Dendritic cell treated with granulocyte-macrophage colony-stimulating factor and Interleukin-4, amounts not matched to agents 40 ng/mL and 50 ng/mL, for 4 days (primary cell): ENCODE results near the gene LIPC.

Source experiments
- H3K27ac Mint-ChIP-seq: one replicate; pipeline ENCODE4 v1.8.0; 2022; ENCODE audit warnings: mild to moderate bottlenecking, mixed read lengths
- H3K27me3 Mint-ChIP-seq: one replicate; pipeline ENCODE4 v1.8.0; 2022; ENCODE audit warnings: mild to moderate bottlenecking, mixed read lengths
- H3K36me3 Mint-ChIP-seq: one replicate; pipeline ENCODE4 v1.8.0; 2022; ENCODE audit warnings: low read depth, mixed read lengths
- H3K4me1 Mint-ChIP-seq: one replicate; pipeline ENCODE4 v1.8.0; 2022; ENCODE audit warnings: low read depth, mixed read lengths
- H3K4me3 Mint-ChIP-seq: one replicate; pipeline ENCODE4 v1.8.0; 2022; ENCODE audit warnings: mild to moderate bottlenecking, moderate library complexity, mixed read lengths
- H3K9me3 Mint-ChIP-seq: one replicate; pipeline ENCODE4 v1.8.0; 2022; ENCODE audit warnings: mixed read lengths
- intact Hi-C: fragments of 100-400 bp; cut with micrococcal nuclease; formaldehyde crosslinking; loops from one replicate; pipeline ENCODE4 v1.15.0; 2022

Gene LIPC

GRCh38 chr15:58433597-58434333 lies 2.0 kb downstream of the LIPC start:
- H3K4me1 Mint-ChIP-seq = peaks cover 27% of the 10 kb centered on the region
- H3K36me3 Mint-ChIP-seq = no peaks in the 10 kb centered on the region
- H3K27ac Mint-ChIP-seq = peak overlapping the region; percentile 25
- no peaks in the 10 kb centered on the region for H3K27me3 Mint-ChIP-seq
- no peak overlapping the region for H3K4me3 Mint-ChIP-seq
- no peaks in the 10 kb centered on the region for H3K9me3 Mint-ChIP-seq
- intact Hi-C loops = no loop called here

- H3K9me3 Mint-ChIP-seq = no peaks in the 10 kb centered on the region
- H3K27ac Mint-ChIP-seq = no peak overlapping the region
- H3K4me1 Mint-ChIP-seq = peaks cover 24% of the 10 kb centered on the region
- no peak overlapping the region for H3K4me3 Mint-ChIP-seq
- no peaks in the 10 kb centered on the region for H3K27me3 Mint-ChIP-seq
- intact Hi-C loops = no loop called here
- H3K36me3 Mint-ChIP-seq = no peaks in the 10 kb centered on the region
Measured at GRCh38 chr15:58434334-58434875, 2.6 kb downstream of the LIPC start.

GRCh38 chr15:58436552-58436951 lies 4.8 kb downstream of the LIPC start:
- H3K4me1 Mint-ChIP-seq = peaks cover 30% of the 10 kb centered on the region
- H3K4me3 Mint-ChIP-seq = no peak overlapping the region
- H3K36me3 Mint-ChIP-seq = no peaks in the 10 kb centered on the region
- intact Hi-C loops = no loop called here
- H3K27me3 Mint-ChIP-seq = no peaks in the 10 kb centered on the region
- no peaks in the 10 kb centered on the region for H3K9me3 Mint-ChIP-seq
- H3K27ac Mint-ChIP-seq = no peak overlapping the region

- H3K4me3 Mint-ChIP-seq = no peak overlapping the region
- peaks cover 37% of the 10 kb centered on the region for H3K4me1 Mint-ChIP-seq
- H3K27me3 Mint-ChIP-seq = no peaks in the 10 kb centered on the region
Measured at GRCh38 chr15:58437531-58438105, 5.8 kb downstream of the LIPC start.

GRCh38 chr15:58438111-58438510 lies 6.3 kb downstream of the LIPC start:
- Mint-ChIP-seq H3K27ac (no peak overlapping the region), H3K4me3 (no peak overlapping the region), H3K36me3 (no peaks in the 10 kb centered on the region), H3K27me3 (no peaks in the 10 kb centered on the region), H3K9me3 (no peaks in the 10 kb centered on the region), H3K4me1 (peaks cover 37% of the 10 kb centered on the region)
- intact Hi-C loops = no loop called here

More at GRCh38 chr15:58437531-58438105, 5.8 kb downstream of the LIPC start:
- Mint-ChIP-seq H3K27ac (no peak overlapping the region), H3K36me3 (no peaks in the 10 kb centered on the region), H3K9me3 (no peaks in the 10 kb centered on the region)
- intact Hi-C loops = no loop called here

GRCh38 chr15:58438956-58439355 lies 7.2 kb downstream of the LIPC start:
- intact Hi-C loops = no loop called here
- Mint-ChIP-seq H3K27me3 (peaks cover 2% of the 10 kb centered on the region), H3K27ac (no peak overlapping the region)

GRCh38 chr15:58440158-58440910 lies 8.5 kb downstream of the LIPC start:
- H3K27me3 Mint-ChIP-seq = peaks cover 2% of the 10 kb centered on the region
- intact Hi-C loops = no loop called here
- no peaks in the 10 kb centered on the region for H3K36me3 Mint-ChIP-seq
- H3K4me1 Mint-ChIP-seq = peaks cover 39% of the 10 kb centered on the region
- peak overlapping the region; percentile 10 for H3K27ac Mint-ChIP-seq
- H3K9me3 Mint-ChIP-seq = no peaks in the 10 kb centered on the region
- no peak overlapping the region for H3K4me3 Mint-ChIP-seq

More at GRCh38 chr15:58438956-58439355, 7.2 kb downstream of the LIPC start:
- no peaks in the 10 kb centered on the region for H3K36me3 Mint-ChIP-seq
- H3K4me1 Mint-ChIP-seq = peaks cover 36% of the 10 kb centered on the region
- H3K4me3 Mint-ChIP-seq = no peak overlapping the region
- H3K9me3 Mint-ChIP-seq = no peaks in the 10 kb centered on the region

- intact Hi-C loops = no loop called here
- H3K9me3 Mint-ChIP-seq = no peaks in the 10 kb centered on the region
- H3K27me3 Mint-ChIP-seq = peaks cover 2% of the 10 kb centered on the region
- H3K36me3 Mint-ChIP-seq = no peaks in the 10 kb centered on the region
- H3K27ac Mint-ChIP-seq = peak overlapping the region; percentile 10
- H3K4me1 Mint-ChIP-seq = peaks cover 39% of the 10 kb centered on the region
- H3K4me3 Mint-ChIP-seq = no peak overlapping the region
Measured at GRCh38 chr15:58440922-58441321, 9.1 kb downstream of the LIPC start.

GRCh38 chr15:58441376-58442070 lies 9.7 kb downstream of the LIPC start:
- intact Hi-C loops = no loop called here
- Mint-ChIP-seq H3K9me3 (no peaks in the 10 kb centered on the region), H3K36me3 (no peaks in the 10 kb centered on the region), H3K27ac (no peak overlapping the region), H3K4me1 (peaks cover 43% of the 10 kb centered on the region), H3K27me3 (peaks cover 2% of the 10 kb centered on the region), H3K4me3 (no peak overlapping the region)

- no peak overlapping the region for H3K27ac Mint-ChIP-seq
- no peaks in the 10 kb centered on the region for H3K9me3 Mint-ChIP-seq
- no peak overlapping the region for H3K4me3 Mint-ChIP-seq
- intact Hi-C loops = no loop called here
- H3K36me3 Mint-ChIP-seq = no peaks in the 10 kb centered on the region
- H3K27me3 Mint-ChIP-seq = peaks cover 2% of the 10 kb centered on the region
- peaks cover 48% of the 10 kb centered on the region for H3K4me1 Mint-ChIP-seq
Measured at GRCh38 chr15:58442122-58442521, 10.3 kb downstream of the LIPC start.

GRCh38 chr15:58443308-58443707 lies 11.5 kb downstream of the LIPC start:
- no peak overlapping the region for H3K4me3 Mint-ChIP-seq
- peaks cover 60% of the 10 kb centered on the region for H3K4me1 Mint-ChIP-seq
- H3K27ac Mint-ChIP-seq = peak overlapping the region; percentile 50
- H3K27me3 Mint-ChIP-seq = peaks cover 2% of the 10 kb centered on the region
- intact Hi-C loops = no loop called here
- no peaks in the 10 kb centered on the region for H3K36me3 Mint-ChIP-seq
- no peaks in the 10 kb centered on the region for H3K9me3 Mint-ChIP-seq

GRCh38 chr15:58444056-58444455 lies 12.3 kb downstream of the LIPC start:
- peak overlapping the region; percentile 50 for H3K27ac Mint-ChIP-seq
- H3K36me3 Mint-ChIP-seq = no peaks in the 10 kb centered on the region
- H3K4me3 Mint-ChIP-seq = no peak overlapping the region

GRCh38 chr15:58444658-58445332 lies 13.0 kb downstream of the LIPC start:
- intact Hi-C loops = loop anchor here (5.0 kb wide), 1 partner anchor 78 kb away; no protein-coding TSS in a partner anchor
- Mint-ChIP-seq H3K27me3 (peaks cover 2% of the 10 kb centered on the region), H3K27ac (peak overlapping the region; percentile 50), H3K4me1 (peaks cover 64% of the 10 kb centered on the region), H3K36me3 (no peaks in the 10 kb centered on the region), H3K4me3 (no peak overlapping the region), H3K9me3 (no peaks in the 10 kb centered on the region)

More at GRCh38 chr15:58444056-58444455, 12.3 kb downstream of the LIPC start:
- H3K9me3 Mint-ChIP-seq = no peaks in the 10 kb centered on the region
- H3K4me1 Mint-ChIP-seq = peaks cover 62% of the 10 kb centered on the region
- intact Hi-C loops = no loop called here
- peaks cover 2% of the 10 kb centered on the region for H3K27me3 Mint-ChIP-seq
